Inferior parietal cortex (tissue), 1 donor: ENCODE measurements around the gene ASTN2.
A peak's percentile ranks its signal among the peaks of the same experiment; 100 is the strongest.
"Not testable (repeated sequence)": the region's sequence is repeated elsewhere in the genome, so short reads cannot be mapped to it uniquely, and the experiment has no call there.

Experiments
- DNase-seq: peaks from one replicate; pipeline ENCODE4 v3.0.0-alpha.2; 2016; ENCODE audit errors: extremely low spot score

Gene ASTN2

GRCh38 chr9:116870566-116870965 is 544.3 kb downstream of the ASTN2 start:
- DNase-seq = no peak

GRCh38 chr9:116868201-116868600 is 546.7 kb downstream of the ASTN2 start:
- DNase-seq = no peak

- no peak for DNase-seq
These were observed 553.5 kb downstream of the ASTN2 start for GRCh38 chr9:116861321-116861720.

- peak; percentile 73 for DNase-seq
These were observed 554.2 kb downstream of the ASTN2 start for GRCh38 chr9:116860509-116861120.

GRCh38 chr9:116859763-116860162 is 555.1 kb downstream of the ASTN2 start:
- DNase-seq = no peak

- no peak for DNase-seq
These were observed 557.5 kb downstream of the ASTN2 start for GRCh38 chr9:116857321-116857720.

GRCh38 chr9:116855881-116856662 is 558.8 kb downstream of the ASTN2 start:
- no peak for DNase-seq

- DNase-seq = no peak
These were observed 565.1 kb downstream of the ASTN2 start for GRCh38 chr9:116849721-116850120.

- DNase-seq = no peak
These were observed 570.2 kb downstream of the ASTN2 start for GRCh38 chr9:116844621-116845020.

GRCh38 chr9:116843863-116844620 is 570.8 kb downstream of the ASTN2 start:
- DNase-seq = no peak

GRCh38 chr9:116842658-116843057 is 572.2 kb downstream of the ASTN2 start:
- no peak for DNase-seq

- not testable (repeated sequence) for DNase-seq
These were observed 576.4 kb downstream of the ASTN2 start for GRCh38 chr9:116838468-116838867.

- DNase-seq = no peak
These were observed 577.6 kb downstream of the ASTN2 start for GRCh38 chr9:116837018-116837989.

- not testable (repeated sequence) for DNase-seq
These were observed 584.5 kb downstream of the ASTN2 start for GRCh38 chr9:116830321-116830720.

- DNase-seq = no peak
These were observed 593.1 kb downstream of the ASTN2 start for GRCh38 chr9:116821633-116822229.

GRCh38 chr9:116819116-116819515 is 595.7 kb downstream of the ASTN2 start:
- DNase-seq = no peak

- DNase-seq = no peak
These were observed 597.1 kb downstream of the ASTN2 start for GRCh38 chr9:116817762-116818161.

- no peak for DNase-seq
These were observed 598.4 kb downstream of the ASTN2 start for GRCh38 chr9:116816484-116816883.

GRCh38 chr9:116815835-116816234 is 599.0 kb downstream of the ASTN2 start:
- no peak for DNase-seq

GRCh38 chr9:116813031-116813300 is 601.9 kb downstream of the ASTN2 start:
- DNase-seq = peak; percentile 49
